Sigmoid colon (tissue), 7 donors: ENCODE results near the gene SLC25A33. TPM values are rescaled to one million over a fixed set of nuclear protein-coding genes. Genes with fewer than 3 reads are reported as not detected.
A peak's percentile ranks its signal among the peaks of the same experiment; 100 is the strongest.

Experiments
- DNase-seq: peaks from one replicate; pipeline ENCODE4 v3.0.0-alpha.2; 2019
- H3K27ac ChIP-seq, 4 donors: fragments of 200-600 bp; sonication (generic); one replicate each; pipeline ENCODE4 v1.5.1; 2016 to 2019; ENCODE audit warnings: mild to moderate bottlenecking in 1 of 4
- H3K27me3 ChIP-seq, 3 donors: fragments of 200-600 bp; sonication (generic); one replicate each; pipeline ENCODE4 v1.5.1; 2019; ENCODE audit warnings: mild to moderate bottlenecking in 1 of 3
- H3K36me3 ChIP-seq, 4 donors: fragments of 200-600 bp; sonication (generic); one replicate each; pipeline ENCODE4 v1.5.1; 2016 to 2019
- H3K4me1 ChIP-seq, 4 donors: fragments of 200-600 bp; sonication (generic); one replicate each; pipeline ENCODE4 v1.5.1; 2017 to 2019
- H3K4me3 ChIP-seq, 4 donors: fragments of 200-600 bp; sonication (generic); one replicate each; pipeline ENCODE4 v1.5.1; 2017 to 2019; ENCODE audit warnings: mild to moderate bottlenecking in 2 of 4, moderate library complexity in 1 of 4
- H3K9me3 ChIP-seq, 4 donors: fragments of 200-600 bp in 3 of 4; sonication (generic) in 3 of 4; one replicate each; pipeline versions ENCODE4 v1.5.1 to v1.6.1; 2013 to 2019
- EP300 ChIP-seq, 4 donors: sonication (generic); formaldehyde crosslinking; IDR thresholded peaks; one replicate each; pipeline ENCODE4 v1.6.1; 2017; ENCODE audit warnings: antibody characterized with exemption in 4 of 4
- POLR2A ChIP-seq, 2 donors: fragments of 450-650 bp; IDR thresholded peaks; one replicate each; pipeline ENCODE4 v1.6.1; 2016; ENCODE audit warnings: antibody characterized with exemption in 2 of 2, mild to moderate bottlenecking in 2 of 2, moderate library complexity in 2 of 2
- POLR2AphosphoS5 ChIP-seq, 4 donors: sonication (generic); formaldehyde crosslinking; IDR thresholded peaks; one replicate each; pipeline ENCODE4 v1.6.1; 2017; ENCODE audit warnings: antibody characterized with exemption in 4 of 4
- WGBS, 2 donors: extraction: QIAGEN DNeasy Blood & Tissue Kit; methylation state at CpG; one replicate each; pipeline ENCODE4 v1.1.7; 2013; 5-methylcytosine and 5-hydroxymethylcytosine counted together
- intact Hi-C: fragments of 100-400 bp; cut with DNase I; formaldehyde crosslinking; loops from one replicate; pipeline ENCODE4 v1.15.1; 2023
- polyA plus RNA-seq, 3 donors: library from polyadenylated mRNA; stranded (reverse); fragments of 200-250 nt; gene quantifications; one replicate each; pipeline ENCODE4 v1.2.3, GENCODE V29; 2013
- total RNA-seq, 4 donors: library from RNA; depleted of rRNA; stranded (reverse); fragments of >200 nt; gene quantifications; one replicate each; pipeline ENCODE4 v1.1.0, GENCODE V29; 2016
- TF ChIP-seq, protein P1 (sequence below), 4 experiments: fragments of 450-650 bp in 3 of 4; fragments of 200-600 bp in 1 of 4; IDR thresholded peaks; one replicate each; pipeline ENCODE4 v1.5.1; 2016 to 2019; ENCODE audit warnings: antibody characterized with exemption in 4 of 4, mild to moderate bottlenecking in 3 of 4, moderate library complexity in 2 of 4
- donor health status: healthy with polysubstance abuse.
- donor health status: Bipolar disorder and iron deficiency.
- donor health status: healthy.

SLC25A33 gene
- total and polyA plus RNA-seq, 7 donors, result 3.9 to 16.6 (median 6.7) TPM

DNA sequence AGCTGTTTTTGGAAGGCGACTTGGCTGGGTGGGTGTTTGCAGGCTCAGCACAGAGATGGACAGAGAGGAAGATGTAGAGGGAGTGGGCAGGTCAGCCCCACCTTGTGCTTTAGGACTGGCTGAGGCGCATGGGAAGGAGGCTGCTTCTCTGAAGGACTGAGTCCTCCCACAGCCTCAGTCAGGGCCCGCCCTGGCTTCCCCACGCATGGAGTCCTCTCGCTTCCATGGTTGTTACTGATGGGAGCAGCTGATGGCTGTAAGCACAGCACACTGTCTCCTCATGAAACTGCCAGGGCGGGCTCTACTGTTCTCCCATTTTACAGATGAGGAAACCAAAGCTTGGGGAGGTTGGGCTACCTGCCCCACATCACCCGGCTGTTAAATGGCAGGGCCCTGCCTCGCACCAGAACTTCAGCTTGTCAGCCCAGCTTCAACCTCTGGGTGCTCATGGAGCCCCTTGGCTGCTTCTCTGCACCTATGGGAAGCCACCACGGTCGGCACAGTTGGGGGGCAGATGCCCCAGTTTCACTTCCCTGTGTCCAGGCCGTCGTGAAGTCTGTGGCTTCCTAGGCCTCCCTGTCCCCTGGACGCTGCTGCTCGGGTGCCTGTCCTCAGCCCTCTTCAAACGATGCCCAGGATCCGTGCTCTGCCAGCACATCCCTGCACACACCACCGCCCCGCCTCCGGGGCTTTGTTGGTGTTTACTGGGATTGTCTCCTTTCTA lies 51.8 kb downstream of the SLC25A33 start:
- Histone ChIP-seq H3K36me3 (no peaks in the 10 kb centered on the region), H3K27ac (no peak overlapping the region), H3K27me3 (no peaks in the 10 kb centered on the region), H3K4me3 (no peak overlapping the region), H3K4me1 (peaks cover 0 to 51% (median 39%) of the 10 kb centered on the region in 4 donors), H3K9me3 (no peaks in the 10 kb centered on the region)
- WGBS, 2 donors, result 82 to 90% methylated on average over 19 of the region's 19 CpGs
- intact Hi-C loops, result no loop called here
- TF ChIP-seq, protein P1, sequence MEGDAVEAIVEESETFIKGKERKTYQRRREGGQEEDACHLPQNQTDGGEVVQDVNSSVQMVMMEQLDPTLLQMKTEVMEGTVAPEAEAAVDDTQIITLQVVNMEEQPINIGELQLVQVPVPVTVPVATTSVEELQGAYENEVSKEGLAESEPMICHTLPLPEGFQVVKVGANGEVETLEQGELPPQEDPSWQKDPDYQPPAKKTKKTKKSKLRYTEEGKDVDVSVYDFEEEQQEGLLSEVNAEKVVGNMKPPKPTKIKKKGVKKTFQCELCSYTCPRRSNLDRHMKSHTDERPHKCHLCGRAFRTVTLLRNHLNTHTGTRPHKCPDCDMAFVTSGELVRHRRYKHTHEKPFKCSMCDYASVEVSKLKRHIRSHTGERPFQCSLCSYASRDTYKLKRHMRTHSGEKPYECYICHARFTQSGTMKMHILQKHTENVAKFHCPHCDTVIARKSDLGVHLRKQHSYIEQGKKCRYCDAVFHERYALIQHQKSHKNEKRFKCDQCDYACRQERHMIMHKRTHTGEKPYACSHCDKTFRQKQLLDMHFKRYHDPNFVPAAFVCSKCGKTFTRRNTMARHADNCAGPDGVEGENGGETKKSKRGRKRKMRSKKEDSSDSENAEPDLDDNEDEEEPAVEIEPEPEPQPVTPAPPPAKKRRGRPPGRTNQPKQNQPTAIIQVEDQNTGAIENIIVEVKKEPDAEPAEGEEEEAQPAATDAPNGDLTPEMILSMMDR (IDR thresholded peaks at IDR 0.05), result no peak
- TF ChIP-seq POLR2AphosphoS5 (IDR thresholded peaks at IDR 0.05), result no peak
- TF ChIP-seq POLR2A (IDR thresholded peaks at IDR 0.05), result no peak
- TF ChIP-seq EP300 (IDR thresholded peaks at IDR 0.05), result no peak
- no peak for DNase-seq

DNA sequence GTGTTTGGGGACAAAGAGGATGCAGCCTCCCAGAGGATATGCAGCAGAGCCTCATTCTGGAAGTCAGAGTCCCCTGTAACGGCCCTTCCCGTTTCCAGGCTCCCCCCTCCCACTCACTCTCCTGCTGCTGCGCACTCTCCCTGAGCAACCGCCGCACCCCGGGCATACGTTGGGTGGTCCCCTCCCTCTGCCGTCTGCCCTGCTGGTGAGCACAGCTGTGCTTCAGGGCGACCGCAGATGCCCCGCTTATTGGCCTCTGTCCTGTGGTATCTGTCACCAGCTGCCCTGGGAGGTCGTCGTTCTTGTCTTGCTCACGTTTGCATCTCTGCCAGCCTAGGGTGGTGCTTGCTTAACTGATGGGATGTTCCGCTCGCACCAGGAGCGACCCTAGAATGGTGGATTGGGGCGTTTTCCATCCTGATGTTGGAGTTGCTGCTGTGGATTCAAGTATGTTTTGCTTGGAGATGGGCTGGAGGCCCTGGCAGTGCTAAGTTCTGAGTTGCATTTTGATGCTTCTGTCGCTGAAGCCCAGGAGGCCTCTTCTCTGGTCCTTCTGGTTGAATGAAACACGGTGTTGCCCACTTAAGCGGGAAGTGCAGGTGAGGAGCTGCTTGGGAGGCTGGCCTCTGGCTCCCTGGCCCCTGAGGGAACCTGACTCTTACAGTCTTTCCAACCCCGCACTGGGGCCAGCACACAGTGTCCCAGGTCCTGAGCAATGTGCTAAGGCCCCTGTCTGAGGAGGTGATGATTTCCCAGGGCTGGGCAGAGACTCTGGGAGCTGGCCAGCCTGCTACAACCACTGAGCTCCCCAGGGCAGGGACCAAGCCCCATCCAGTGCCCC lies 52.6 kb downstream of the SLC25A33 start:
- H3K4me1 ChIP-seq, result peaks cover 0 to 51% (median 39%) of the 10 kb centered on the region in 4 donors
- WGBS, 2 donors, result 87% methylated on average over 22 of the region's 22 CpGs
- TF ChIP-seq POLR2AphosphoS5 (IDR thresholded peaks at IDR 0.05), result no peak
- TF ChIP-seq EP300 (IDR thresholded peaks at IDR 0.05), result no peak
- TF ChIP-seq POLR2A (IDR thresholded peaks at IDR 0.05), result no peak
- TF ChIP-seq, protein P1 (IDR thresholded peaks at IDR 0.05), result no peak
- peaks cover 0 to 2% (median under 1%) of the 10 kb centered on the region in 4 donors for H3K36me3 ChIP-seq
- no peaks in the 10 kb centered on the region for H3K9me3 ChIP-seq
- no peak overlapping the region for H3K27ac ChIP-seq
- DNase-seq, result no peak
- intact Hi-C loops, result no loop called here
- H3K27me3 ChIP-seq, result no peaks in the 10 kb centered on the region
- no peak overlapping the region for H3K4me3 ChIP-seq

GRCh38 chr1:9592510-9593075 lies 53.3 kb downstream of the SLC25A33 start:
- peaks cover 0 to 9% (median 4%) of the 10 kb centered on the region in 4 donors for H3K36me3 ChIP-seq
- no peak overlapping the region for H3K4me3 ChIP-seq
- no peaks in the 10 kb centered on the region for H3K27me3 ChIP-seq
- H3K27ac ChIP-seq, result no peak overlapping the region
- no peak for DNase-seq
- 84 to 89% methylated on average over 16 of the region's 16 CpGs for WGBS, 2 donors
- intact Hi-C loops, result no loop called here
- H3K4me1 ChIP-seq, result peaks cover 0 to 51% (median 39%) of the 10 kb centered on the region in 4 donors
- TF ChIP-seq EP300 (IDR thresholded peaks at IDR 0.05), result no peak
- no peak for TF ChIP-seq POLR2AphosphoS5 (IDR thresholded peaks at IDR 0.05)
- TF ChIP-seq POLR2A (IDR thresholded peaks at IDR 0.05), result no peak
- TF ChIP-seq, protein P1 (IDR thresholded peaks at IDR 0.05), result no peak
- no peaks in the 10 kb centered on the region for H3K9me3 ChIP-seq

DNA sequence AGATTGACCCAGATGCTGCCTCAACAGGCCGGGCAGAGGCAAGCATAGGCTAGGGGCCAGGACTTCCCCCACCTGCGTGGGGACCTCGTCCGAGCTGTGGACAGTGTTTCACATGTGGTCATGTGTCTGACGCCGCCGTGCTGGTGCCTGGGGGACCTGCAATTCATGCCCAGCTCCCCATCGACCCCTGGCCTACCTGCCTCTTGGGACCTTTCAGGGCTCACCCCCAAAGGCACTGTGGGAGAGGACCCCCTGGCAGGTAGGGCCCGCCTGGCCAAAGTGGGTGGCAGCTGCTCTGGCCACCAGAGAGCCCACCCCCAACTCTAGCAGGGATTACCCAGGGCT lies 53.9 kb downstream of the SLC25A33 start:
- no peak for TF ChIP-seq POLR2A (IDR thresholded peaks at IDR 0.05)
- no peak for TF ChIP-seq EP300 (IDR thresholded peaks at IDR 0.05)
- DNase-seq, result no peak
- intact Hi-C loops, result no loop called here
- Histone ChIP-seq H3K4me3 (no peak overlapping the region), H3K27ac (peak overlapping the region in 1 of 4 donors; percentile 38), H3K9me3 (no peaks in the 10 kb centered on the region), H3K36me3 (peaks cover 0 to 14% (median 4%) of the 10 kb centered on the region in 4 donors), H3K4me1 (peaks cover 0 to 49% (median 37%) of the 10 kb centered on the region in 4 donors), H3K27me3 (no peaks in the 10 kb centered on the region)
- WGBS, 2 donors, result 68 to 81% methylated on average over 9 of the region's 9 CpGs
